ENCODE data around the gene LUC7L.

GRCh38 chr16:167122-167690, 62.0 kb downstream of the LUC7L start:
- TF ChIP-seq CTCF (IDR thresholded peaks at IDR 0.05): no peak
- no peak for TF ChIP-seq POLR2A (IDR thresholded peaks at IDR 0.05)
